Lung (tissue), 12 donors: ENCODE measurements around the gene TTLL8. TPM values are rescaled to one million over a fixed set of nuclear protein-coding genes. Genes with fewer than 3 reads are reported as not detected.

Experiments
- ATAC-seq: fragments of 200-7000 bp; cut with Tn5 transposase; one replicate; pipeline ENCODE4 v1.9.1; 2020; ENCODE audit warnings: moderate number of reproducible peaks; ENCODE audit not compliant: insufficient read depth, low FRiP score
- DNase-seq, 3 donors: peaks; one replicate each; pipeline ENCODE4 v3.0.0-alpha.2; 2013 to 2017
- H3K27ac ChIP-seq, 2 donors: one replicate each; pipeline ENCODE4 v1.5.1; 2013; ENCODE audit warnings: mild to moderate bottlenecking in 2 of 2, moderate library complexity in 2 of 2, control low read depth in 1 of 2, inconsistent platforms in 1 of 2, low read depth in 1 of 2, low read length in 1 of 2
- H3K27me3 ChIP-seq, 3 donors: one replicate each; pipeline ENCODE4 v1.5.1; 2013; ENCODE audit warnings: low read length in 2 of 3; ENCODE audit not compliant: control insufficient read depth in 3 of 3, insufficient read depth in 3 of 3
- H3K36me3 ChIP-seq, 4 donors: one replicate each; pipeline ENCODE4 v1.5.1; 2013; ENCODE audit warnings: low read length in 4 of 4, mild to moderate bottlenecking in 1 of 4, moderate library complexity in 1 of 4; ENCODE audit not compliant: control insufficient read depth in 4 of 4, insufficient read depth in 4 of 4
- H3K4me1 ChIP-seq, 5 donors: one replicate each; pipeline ENCODE4 v1.5.1; 2013; ENCODE audit warnings: low read length in 5 of 5, mild to moderate bottlenecking in 2 of 5, moderate library complexity in 1 of 5; ENCODE audit not compliant: control insufficient read depth in 5 of 5, insufficient read depth in 5 of 5
- H3K4me3 ChIP-seq: one replicate; pipeline ENCODE4 v1.5.1; 2013; ENCODE audit warnings: mild to moderate bottlenecking, control low read depth, moderate library complexity
- H3K9ac ChIP-seq, 2 donors: one replicate each; pipeline ENCODE4 v1.5.1; 2013; ENCODE audit warnings: low read length in 2 of 2, control low read depth in 1 of 2; ENCODE audit not compliant: insufficient read depth in 1 of 2
- H3K9me3 ChIP-seq, 4 donors: one replicate each; pipeline ENCODE4 v1.5.1; 2013; ENCODE audit warnings: low read length in 3 of 4, mild to moderate bottlenecking in 1 of 4, moderate library complexity in 1 of 4; ENCODE audit not compliant: control insufficient read depth in 4 of 4, insufficient read depth in 3 of 4
- CTCF ChIP-seq: IDR thresholded peaks from 2 replicates; pipeline ENCODE4 v1.5.1; 2012; ENCODE audit warnings: mild to moderate bottlenecking; ENCODE audit errors: control extremely low read depth, extremely low read depth
- WGBS, 2 donors: extraction: QIAGEN DNeasy Blood & Tissue Kit; methylation state at CpG; one replicate each; pipeline ENCODE4 v1.1.7; 2013; 5-methylcytosine and 5-hydroxymethylcytosine counted together
- polyA plus RNA-seq, 2 donors: library from polyadenylated mRNA; stranded (reverse); fragments of 200-250 nt; gene quantifications; one replicate each; pipeline ENCODE4 v1.2.1, GENCODE V29; 2013
- total RNA-seq, 2 donors: library from RNA; depleted of rRNA in 1 of 2; stranded (reverse); fragments of >200 nt in 1 of 2; gene quantifications; one replicate each; pipeline ENCODE4 v1.2.1, GENCODE V29; 2014 to 2021
- donor health status: control.
- donor health status: control.
- donor health status: Bipolar disorder and iron deficiency.
- donor health status: healthy.
- donor health status: DM: yes; HTN: yes; CAD: no.

The TTLL8 gene
- total and polyA plus RNA-seq, 4 donors = not detected

- H3K4me3 ChIP-seq = no peak overlapping the region
- TF ChIP-seq CTCF = no peak
- ATAC-seq (peak; percentile 85), DNase-seq (peak; percentile 62 to 79 (median 78))
- peaks cover 7 to 46% (median 8%) of the 10 kb centered on the region in 5 donors for H3K4me1 ChIP-seq
- H3K27ac ChIP-seq = peak overlapping the region; percentile 84 to 89
- H3K27me3 ChIP-seq = peaks cover 0 to 21% (median 19%) of the 10 kb centered on the region in 3 donors
- no peak overlapping the region for H3K9ac ChIP-seq
- no peaks in the 10 kb centered on the region for H3K36me3 ChIP-seq
- 7 to 9% methylated on average over 31 to 32 of the region's 32 CpGs for WGBS, 2 donors
- peaks cover 0 to 4% (median under 1%) of the 10 kb centered on the region in 4 donors for H3K9me3 ChIP-seq
These were observed 87.4 kb downstream of the TTLL8 start for GRCh38 chr22:49970528-49971231.

GRCh38 chr22:49969751-49970527, 88.2 kb downstream of the TTLL8 start:
- Histone ChIP-seq H3K27ac (peak overlapping the region; percentile 29 to 89), H3K27me3 (peaks cover 0 to 19% (median 16%) of the 10 kb centered on the region in 3 donors), H3K36me3 (peaks cover 0 to 3% (median 0%) of the 10 kb centered on the region in 4 donors), H3K9me3 (peaks cover 0 to 4% (median under 1%) of the 10 kb centered on the region in 4 donors), H3K4me1 (peaks cover 3 to 48% (median 8%) of the 10 kb centered on the region in 5 donors), H3K9ac (no peak overlapping the region), H3K4me3 (no peak overlapping the region)
- DNase-seq (peak in 1 of 3 donors; percentile 12), ATAC-seq (no peak)
- 83 to 87% methylated on average over 8 of the region's 8 CpGs for WGBS, 2 donors
- no peak for TF ChIP-seq CTCF

- 96 to 98% methylated on average over 16 of the region's 16 CpGs for WGBS, 2 donors
- H3K27me3 ChIP-seq = peaks cover 0 to 19% (median 16%) of the 10 kb centered on the region in 3 donors
- no peak for DNase-seq
- no peak for TF ChIP-seq CTCF
- H3K27ac ChIP-seq = peak overlapping the region in 1 of 2 donors; percentile 89
- H3K4me1 ChIP-seq = peaks cover 3 to 55% (median 10%) of the 10 kb centered on the region in 5 donors
- no peak overlapping the region for H3K9ac ChIP-seq
- no peak for ATAC-seq
- H3K36me3 ChIP-seq = peaks cover 0 to 12% (median 0%) of the 10 kb centered on the region in 4 donors
- peaks cover 0 to 4% (median under 1%) of the 10 kb centered on the region in 4 donors for H3K9me3 ChIP-seq
- no peak overlapping the region for H3K4me3 ChIP-seq
These were observed 89.1 kb downstream of the TTLL8 start for GRCh38 chr22:49968831-49969661.

Other genes starting within 250 kb of the TTLL8 start
- gene BRD1, start 230.4 kb downstream of the TTLL8 start, total RNA-seq = 10 to 100 TPM; 36.4 to 51.5 TPM
- gene BRD1, start 230.4 kb downstream of the TTLL8 start, polyA plus RNA-seq = 10 to 100 TPM; 16.6 to 19.8 TPM
- gene ZBED4, start 204.5 kb downstream of the TTLL8 start, total RNA-seq = 10 to 100 TPM; 10.9 to 13.2 TPM
- gene ZBED4, start 204.5 kb downstream of the TTLL8 start, polyA plus RNA-seq = 1 to 10 TPM; 3.9 to 7.3 TPM
- 10 to 100 TPM; 17.6 to 33.9 TPM for gene ALG12, start 139.9 kb downstream of the TTLL8 start, total RNA-seq
- 10 to 100 TPM; 13.6 to 15.6 TPM for gene ALG12, start 139.9 kb downstream of the TTLL8 start, polyA plus RNA-seq
- 100 to 1,000 TPM in 1 of 2 donors, 10 to 100 TPM in 1; 18.7 to 106 TPM for gene CRELD2, start 139.7 kb downstream of the TTLL8 start, total RNA-seq
- 100 to 1,000 TPM in 1 of 2 donors, 10 to 100 TPM in 1; 37.9 to 110 TPM for gene CRELD2, start 139.7 kb downstream of the TTLL8 start, polyA plus RNA-seq
- gene PIM3, start 97.5 kb downstream of the TTLL8 start, total RNA-seq = 100 to 1,000 TPM; 131 to 132 TPM
- 100 to 1,000 TPM in 1 of 2 donors, 10 to 100 TPM in 1; 99.0 to 238 TPM for gene PIM3, start 97.5 kb downstream of the TTLL8 start, polyA plus RNA-seq
- under 1 TPM in 1 of 2 donors, not detected in 1; 0.51 TPM for gene IL17REL, start 45.5 kb downstream of the TTLL8 start, total RNA-seq
- under 1 TPM; 0.02 to 0.19 TPM for gene IL17REL, start 45.5 kb downstream of the TTLL8 start, polyA plus RNA-seq
- gene MLC1, start 27.1 kb upstream of the TTLL8 start, total RNA-seq = 1 to 10 TPM in 1 of 2 donors, under 1 TPM in 1; 0.86 to 2.6 TPM
- gene MLC1, start 27.1 kb upstream of the TTLL8 start, polyA plus RNA-seq = under 1 TPM; 0.65 to 0.68 TPM
- gene MOV10L1, start 31.7 kb upstream of the TTLL8 start, total RNA-seq = 10 to 100 TPM in 1 of 2 donors, under 1 TPM in 1; 0.34 to 11.9 TPM
- gene MOV10L1, start 31.7 kb upstream of the TTLL8 start, polyA plus RNA-seq = under 1 TPM; 0.27 to 0.53 TPM
- 1 to 10 TPM in 1 of 2 donors, under 1 TPM in 1; 1.00 to 3.9 TPM for gene PANX2, start 112.4 kb upstream of the TTLL8 start, total RNA-seq
- 1 to 10 TPM; 2.3 to 3.0 TPM for gene PANX2, start 112.4 kb upstream of the TTLL8 start, polyA plus RNA-seq
- gene TRABD, start 127.6 kb upstream of the TTLL8 start, total RNA-seq = 10 to 100 TPM; 16.2 to 70.3 TPM
- gene TRABD, start 127.6 kb upstream of the TTLL8 start, polyA plus RNA-seq = 10 to 100 TPM; 54.1 to 72.7 TPM
- gene SELENOO, start 142.7 kb upstream of the TTLL8 start, total RNA-seq = 10 to 100 TPM; 15.6 to 30.3 TPM
- gene SELENOO, start 142.7 kb upstream of the TTLL8 start, polyA plus RNA-seq = 10 to 100 TPM; 21.3 to 26.9 TPM
- 10 to 100 TPM; 51.7 to 57.8 TPM for gene TUBGCP6, start 186.7 kb upstream of the TTLL8 start, total RNA-seq
- 10 to 100 TPM; 26.5 to 41.1 TPM for gene TUBGCP6, start 186.7 kb upstream of the TTLL8 start, polyA plus RNA-seq
- 10 to 100 TPM; 34.2 to 53.7 TPM for gene HDAC10, start 193.0 kb upstream of the TTLL8 start, total RNA-seq
- gene HDAC10, start 193.0 kb upstream of the TTLL8 start, polyA plus RNA-seq = 10 to 100 TPM; 32.2 to 38.3 TPM
- gene MAPK12, start 203.4 kb upstream of the TTLL8 start, total RNA-seq = 10 to 100 TPM; 10.4 to 11.5 TPM
- gene MAPK12, start 203.4 kb upstream of the TTLL8 start, polyA plus RNA-seq = 10 to 100 TPM; 12.2 to 13.1 TPM
- 10 to 100 TPM in 1 of 2 donors, 1 to 10 TPM in 1; 8.3 to 15.3 TPM for gene MAPK11, start 212.1 kb upstream of the TTLL8 start, total RNA-seq
- gene MAPK11, start 212.1 kb upstream of the TTLL8 start, polyA plus RNA-seq = 10 to 100 TPM in 1 of 2 donors, 1 to 10 TPM in 1; 9.9 to 13.9 TPM
- 100 to 1,000 TPM; 212 to 310 TPM for gene PLXNB2, start 249.3 kb upstream of the TTLL8 start, total RNA-seq
- gene PLXNB2, start 249.3 kb upstream of the TTLL8 start, polyA plus RNA-seq = 100 to 1,000 TPM; 123 to 134 TPM